HG03354 (cell line): ENCODE results near the gene HSFX3.
"Not testable (repeated sequence)": the region's sequence is repeated elsewhere in the genome, so short reads cannot be mapped to it uniquely, and the experiment has no call there.

Experiments used
- ATAC-seq: cut with Tn5 transposase; IDR thresholded peaks from one replicate; pipeline ENCODE4 v1.9.1; 2021; ENCODE audit warnings: mild to moderate bottlenecking; ENCODE audit not compliant: unreplicated experiment, poor library complexity, severe bottlenecking

The HSFX3 gene, protein sequence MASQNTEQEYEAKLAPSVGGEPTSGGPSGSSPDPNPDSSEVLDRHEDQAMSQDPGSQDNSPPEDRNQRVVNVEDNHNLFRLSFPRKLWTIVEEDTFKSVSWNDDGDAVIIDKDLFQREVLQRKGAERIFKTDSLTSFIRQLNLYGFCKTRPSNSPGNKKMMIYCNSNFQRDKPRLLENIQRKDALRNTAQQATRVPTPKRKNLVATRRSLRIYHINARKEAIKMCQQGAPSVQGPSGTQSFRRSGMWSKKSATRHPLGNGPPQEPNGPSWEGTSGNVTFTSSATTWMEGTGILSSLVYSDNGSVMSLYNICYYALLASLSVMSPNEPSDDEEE

DNA sequence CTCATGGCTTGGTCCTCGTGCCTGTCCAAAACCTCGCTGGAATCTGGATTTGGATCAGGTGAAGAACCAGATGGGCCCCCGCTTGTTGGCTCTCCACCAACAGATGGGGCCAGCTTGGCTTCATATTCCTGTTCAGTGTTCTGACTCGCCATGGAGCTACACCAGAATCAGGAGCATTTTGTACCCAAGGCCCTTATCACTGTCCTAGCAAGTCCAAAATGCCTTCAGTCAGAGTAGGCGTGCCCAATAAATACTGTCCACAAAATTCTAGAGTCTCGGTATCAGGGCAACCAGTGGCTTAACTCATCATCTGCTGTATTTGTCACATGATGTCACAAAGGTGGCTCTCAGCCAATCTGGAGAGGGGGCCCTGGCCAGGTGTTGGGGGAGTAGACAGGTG lies at the start of gene HSFX3:
Gene HSFX3, minus strand, starts transcription at position 224 of the 400 bp plus-strand sequence. Its CDS starts 72 bp downstream, at position 152.
- ATAC-seq: not testable (repeated sequence)

DNA sequence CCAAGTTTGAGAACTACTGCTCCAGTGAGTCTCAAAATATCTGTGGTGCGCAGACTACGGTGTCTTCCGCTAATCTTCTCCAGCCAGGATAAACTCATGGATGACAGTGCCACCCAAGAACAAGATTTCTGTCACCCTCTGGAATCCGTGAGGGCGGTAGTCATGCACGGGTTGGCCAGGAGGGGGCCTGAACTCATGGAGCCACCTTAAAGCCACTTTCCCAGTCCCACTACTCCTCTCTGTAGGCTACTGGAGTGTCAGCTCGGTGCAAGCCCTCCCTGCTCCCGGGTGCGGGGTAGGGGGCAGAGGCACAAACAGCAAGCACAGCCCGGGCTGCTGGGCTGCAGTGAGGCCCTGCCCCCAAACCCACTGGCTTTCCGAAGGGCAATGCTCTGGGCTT lies 48.9 kb upstream of the HSFX3 start:
- ATAC-seq: not testable (repeated sequence)

DNA sequence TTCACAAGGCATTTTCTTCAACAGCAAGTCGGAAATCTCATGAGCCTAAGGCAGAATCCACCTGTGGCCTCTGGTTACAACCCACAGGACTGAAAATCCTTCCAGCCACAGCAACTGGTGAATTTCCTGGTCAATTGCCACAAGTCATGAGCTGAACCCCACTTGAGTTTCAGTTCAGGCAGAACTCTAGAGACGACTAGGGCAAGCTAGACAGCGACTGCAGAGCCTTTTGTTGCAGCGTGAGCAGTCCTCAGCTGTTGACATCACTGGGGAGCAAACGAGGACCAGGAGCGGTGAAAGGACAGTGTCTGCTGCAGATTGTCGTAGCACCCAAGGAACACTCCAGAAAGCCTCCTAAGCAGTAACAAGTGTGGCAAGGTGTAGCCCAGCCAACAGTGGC lies 46.2 kb upstream of the HSFX3 start:
- ATAC-seq: not testable (repeated sequence)

DNA sequence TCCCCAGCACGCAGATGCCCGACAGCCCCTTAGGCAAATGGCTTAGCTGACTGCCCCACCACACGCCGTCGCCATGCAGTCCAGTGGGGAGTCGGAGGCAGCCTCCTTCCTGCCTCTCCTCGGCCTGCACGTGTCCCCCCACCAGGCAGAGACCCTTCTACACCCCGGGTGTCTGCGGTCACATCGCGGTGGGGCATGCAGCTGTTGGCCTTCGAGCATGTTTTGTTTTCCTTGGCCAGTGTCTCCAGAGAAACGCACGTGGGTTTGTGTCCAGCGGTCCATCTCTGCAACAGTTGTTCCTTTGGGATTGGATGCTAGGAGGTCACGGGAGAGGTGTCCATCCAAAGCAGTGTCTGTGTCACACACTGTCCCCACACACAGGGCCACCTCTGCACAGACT lies 45.5 kb upstream of the HSFX3 start, which contains the start of gene HSFX2:
Gene HSFX2, minus strand, starts transcription at position 101 of the 400 bp plus-strand sequence. CDS start 614 bp downstream, outside the sequence.
- ATAC-seq: not testable (repeated sequence)

DNA sequence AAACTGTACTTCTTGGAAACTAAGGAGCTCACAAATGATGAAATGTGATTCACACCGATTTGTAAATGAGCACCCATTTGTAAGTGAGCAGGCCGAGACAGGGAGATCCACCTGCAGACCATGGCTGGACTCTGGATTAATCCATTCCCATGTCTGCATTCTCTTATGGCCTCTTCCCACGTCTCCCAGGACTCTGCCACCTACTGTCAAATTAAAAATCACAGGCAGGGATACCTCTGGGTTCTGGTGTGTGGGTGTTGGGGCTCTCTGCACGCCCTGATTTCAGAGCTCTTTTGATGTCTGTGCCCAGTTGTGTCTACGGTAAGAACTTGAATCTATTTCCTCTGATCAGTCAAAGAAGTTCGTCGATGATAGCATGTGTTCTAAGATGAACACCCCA lies 41.3 kb upstream of the HSFX3 start:
- ATAC-seq: not testable (repeated sequence)

DNA sequence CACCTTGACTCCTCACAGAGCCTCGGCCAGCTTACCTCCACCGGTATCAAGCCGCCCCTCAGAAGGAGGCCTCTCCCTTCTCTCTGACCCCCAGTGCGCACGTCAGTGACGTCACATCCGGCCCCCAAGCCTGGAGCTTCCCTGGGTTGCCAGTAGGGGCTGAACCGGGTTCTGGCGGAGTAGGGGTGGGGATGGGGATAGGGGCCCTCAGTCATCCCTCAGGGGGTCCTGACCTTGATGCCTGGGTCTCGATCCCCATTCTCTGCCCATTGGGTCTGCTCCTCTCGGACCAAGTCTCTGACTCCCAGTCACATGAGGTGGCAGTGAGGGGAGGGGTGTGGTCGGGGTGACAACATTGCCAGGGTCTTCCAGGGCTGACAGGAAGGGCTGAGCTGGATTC lies 37.6 kb upstream of the HSFX3 start, which contains the start of gene MAGEA9B:
Gene MAGEA9B, minus strand, starts transcription at position 101 of the 400 bp plus-strand sequence. CDS start 4,280 bp downstream, outside the sequence.
- not testable (repeated sequence) for ATAC-seq

DNA sequence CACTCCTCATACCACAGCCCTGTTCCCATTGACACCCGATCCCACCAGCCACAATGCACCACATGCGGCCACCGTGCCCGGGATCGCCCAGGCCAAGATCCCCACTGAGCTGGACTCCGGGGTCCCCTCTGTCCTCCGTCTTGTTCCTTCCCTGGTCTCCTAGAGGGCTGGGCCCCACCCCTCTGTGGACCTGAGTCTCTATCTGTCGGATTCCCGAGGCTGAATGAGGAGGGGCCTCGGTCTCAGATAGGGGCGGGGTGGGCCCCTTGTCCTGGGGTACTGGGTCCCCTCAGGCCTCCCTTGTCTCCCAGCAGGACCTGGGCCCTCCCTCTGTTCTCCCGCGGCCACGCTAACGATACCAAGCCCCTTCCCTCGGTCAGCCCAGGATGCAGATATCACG lies 35.9 kb upstream of the HSFX3 start:
- ATAC-seq: not testable (repeated sequence)

DNA sequence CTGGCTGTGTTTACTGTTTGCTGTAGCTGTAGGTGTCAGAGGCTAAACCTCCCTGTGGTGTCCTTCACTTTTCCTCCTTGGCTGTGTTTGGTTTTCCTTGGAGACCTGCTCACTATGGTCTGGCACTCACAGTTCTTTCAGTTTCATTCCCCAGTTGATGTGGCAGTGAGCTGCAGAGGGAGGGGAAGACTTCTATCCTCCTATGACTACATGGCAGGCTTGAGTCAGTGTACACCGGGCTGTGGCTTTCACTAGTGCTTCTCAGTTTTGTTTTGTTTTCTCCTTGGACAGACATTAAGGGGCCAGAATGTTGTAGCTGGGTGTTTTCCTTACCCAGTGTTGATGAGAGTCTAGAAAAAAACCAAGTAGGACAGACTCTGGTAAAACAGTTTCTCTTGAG lies 23.7 kb upstream of the HSFX3 start:
- peak; percentile 100 for ATAC-seq

DNA sequence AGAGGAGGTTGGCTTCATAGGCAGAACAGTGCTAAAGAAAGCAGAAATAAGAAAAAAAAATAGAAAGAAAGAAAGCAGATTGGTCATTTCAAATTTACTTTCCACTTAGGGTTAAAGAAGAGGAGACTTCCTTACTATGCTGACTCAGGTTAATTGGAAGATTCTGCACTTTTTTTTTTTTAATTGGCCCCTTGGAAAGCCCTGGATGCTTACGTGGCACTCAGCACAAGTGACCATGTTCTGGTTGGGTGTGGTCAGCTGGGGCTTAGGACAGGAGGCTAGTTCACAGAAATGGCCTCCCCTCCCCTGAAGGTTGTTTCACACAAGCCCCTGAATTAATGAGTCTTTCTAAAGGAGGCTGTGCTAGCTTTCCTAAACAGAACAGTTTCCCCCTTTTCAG lies 23.0 kb upstream of the HSFX3 start:
- no peak for ATAC-seq

DNA sequence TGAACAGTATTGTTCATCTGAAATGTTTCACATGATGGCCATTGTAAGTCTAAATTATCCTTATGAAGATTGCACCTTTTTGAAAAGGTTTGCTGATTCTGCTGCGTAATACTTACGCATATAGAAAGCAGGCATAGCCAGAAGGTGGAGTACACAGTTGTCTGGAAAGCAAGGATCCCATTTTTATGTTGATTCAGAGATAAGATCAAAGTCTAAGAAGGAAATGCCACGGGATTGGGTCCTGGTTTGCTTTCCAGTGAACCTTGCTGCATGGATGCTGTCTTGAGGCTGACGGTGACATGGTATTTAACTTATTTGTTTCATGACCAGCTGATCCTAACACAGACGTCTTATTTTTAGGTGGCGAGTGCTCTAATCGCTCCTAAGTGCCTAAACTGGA lies 22.0 kb upstream of the HSFX3 start:
- ATAC-seq: no peak

DNA sequence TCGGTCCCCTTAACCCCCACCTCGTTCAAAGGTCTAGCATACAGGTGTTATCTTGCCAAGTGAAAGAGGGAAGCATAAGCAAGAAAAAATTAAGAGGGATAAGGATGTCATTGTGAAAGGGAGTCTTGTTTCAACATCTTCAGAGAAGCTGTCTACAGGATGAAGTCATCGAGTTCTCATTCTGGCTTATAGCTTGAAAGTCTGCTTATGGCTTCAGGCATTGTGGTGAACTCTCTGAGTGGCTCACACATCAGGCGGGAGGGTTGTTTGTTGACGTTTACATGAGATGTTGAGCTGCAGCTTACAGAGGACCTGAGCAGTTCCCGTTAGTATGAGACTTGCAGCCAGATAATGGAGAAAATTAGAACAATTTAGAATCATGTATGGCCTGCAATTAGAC lies 20.9 kb upstream of the HSFX3 start:
- no peak for ATAC-seq

DNA sequence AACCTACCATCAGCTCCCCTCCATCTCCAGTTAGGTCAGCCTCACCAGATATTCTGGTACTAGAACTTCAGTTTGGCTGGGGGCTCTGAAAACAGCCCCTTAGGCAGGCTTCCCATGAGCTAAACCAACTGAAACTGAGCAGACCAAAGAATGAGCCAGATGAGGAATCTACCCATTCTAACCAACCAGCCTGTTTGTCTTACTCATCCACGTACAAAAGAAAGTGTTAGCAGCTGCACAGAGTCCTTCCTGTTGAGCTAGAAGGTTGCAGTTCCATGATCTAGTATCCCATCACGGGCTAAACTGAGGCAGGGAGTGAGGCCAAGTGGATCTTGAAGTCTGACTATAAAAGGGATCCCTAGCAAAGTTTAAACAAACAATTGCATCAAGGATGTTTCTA lies 20.0 kb upstream of the HSFX3 start:
- ATAC-seq: no peak

DNA sequence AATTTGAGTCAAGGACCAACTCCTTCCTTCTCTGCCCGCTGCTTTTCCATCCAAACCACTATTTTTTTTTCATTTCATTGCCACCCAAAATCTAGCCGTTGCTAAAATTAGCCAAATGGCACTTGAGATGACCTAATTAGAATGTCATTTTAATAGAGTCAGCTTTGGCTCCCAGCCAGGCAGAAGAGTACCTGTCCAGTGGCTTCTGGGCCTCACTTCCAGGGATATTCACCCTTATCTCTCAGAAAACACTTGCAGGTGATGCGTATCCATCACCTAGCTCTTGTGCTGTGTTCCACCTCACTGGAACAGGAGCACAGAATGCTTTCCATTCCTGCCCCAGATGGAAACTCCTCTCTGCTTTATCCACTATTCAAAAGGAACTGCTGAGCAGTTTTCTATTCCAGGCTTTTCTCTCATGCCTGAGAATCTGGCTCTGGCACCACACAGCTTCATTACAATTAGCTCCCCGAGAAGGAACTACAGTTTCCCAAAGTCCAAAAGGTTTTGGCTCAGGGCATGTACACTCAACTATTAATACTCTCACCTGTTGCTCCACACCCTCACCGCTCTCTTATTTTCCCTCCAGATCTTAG lies 19.1 kb upstream of the HSFX3 start:
- ATAC-seq: no peak

DNA sequence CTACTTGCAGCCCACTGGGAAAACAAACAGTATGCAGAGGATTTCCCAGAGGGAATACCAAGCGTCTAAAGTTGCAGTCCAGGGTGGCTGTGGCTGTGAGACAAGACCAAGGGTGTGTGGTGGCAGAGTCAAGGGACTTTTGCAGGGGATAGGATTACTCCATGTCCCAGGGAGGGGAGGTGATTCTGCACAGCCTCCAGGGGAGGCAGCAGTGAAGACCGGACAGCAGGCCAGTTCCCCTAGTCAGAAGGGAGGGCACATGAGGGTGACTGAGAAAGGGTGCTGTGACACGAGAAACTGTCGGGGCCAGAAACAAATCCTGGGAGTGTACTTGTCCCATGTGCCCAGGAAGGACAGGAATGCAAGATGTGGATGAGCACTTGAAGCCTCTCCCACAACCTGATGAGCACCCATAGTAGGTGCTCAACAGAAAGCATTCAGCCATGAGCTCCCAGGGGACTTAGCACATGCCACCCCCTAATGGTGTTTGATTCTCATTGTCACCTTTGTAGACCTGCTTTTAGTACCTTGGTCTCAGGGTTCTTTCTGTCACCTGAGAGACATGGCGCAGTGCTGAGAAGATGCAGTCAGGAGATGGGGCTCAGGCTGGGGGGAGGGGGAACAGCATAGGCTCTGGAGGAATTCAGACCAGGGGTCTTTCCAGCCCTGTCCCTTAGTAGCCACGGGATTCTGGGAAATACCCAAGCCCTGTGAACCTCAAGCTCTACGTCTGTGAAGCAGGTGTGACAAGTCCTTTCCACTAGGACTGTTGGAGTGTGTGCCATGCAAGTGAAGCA lies 18.1 kb upstream of the HSFX3 start:
- ATAC-seq: no peak

DNA sequence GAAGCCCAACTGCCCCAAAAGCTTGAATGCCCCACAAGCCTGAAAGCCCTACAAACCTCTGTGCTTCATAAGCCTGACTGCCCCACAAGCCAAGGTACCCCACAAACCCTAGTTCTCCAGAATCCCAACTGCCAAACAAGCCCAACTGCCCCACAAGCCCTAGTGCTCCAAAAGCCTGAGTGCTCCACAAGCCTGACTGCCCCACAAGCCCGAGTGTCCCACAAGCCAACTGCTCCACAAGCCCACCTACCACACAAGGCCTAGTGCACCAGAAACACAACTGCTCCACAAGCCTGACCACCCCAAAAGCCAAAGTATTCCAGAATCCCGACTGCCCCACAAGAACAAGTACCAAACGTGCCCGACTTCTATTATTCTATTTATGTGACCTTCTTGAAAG lies 13.6 kb upstream of the HSFX3 start:
- no peak for ATAC-seq

DNA sequence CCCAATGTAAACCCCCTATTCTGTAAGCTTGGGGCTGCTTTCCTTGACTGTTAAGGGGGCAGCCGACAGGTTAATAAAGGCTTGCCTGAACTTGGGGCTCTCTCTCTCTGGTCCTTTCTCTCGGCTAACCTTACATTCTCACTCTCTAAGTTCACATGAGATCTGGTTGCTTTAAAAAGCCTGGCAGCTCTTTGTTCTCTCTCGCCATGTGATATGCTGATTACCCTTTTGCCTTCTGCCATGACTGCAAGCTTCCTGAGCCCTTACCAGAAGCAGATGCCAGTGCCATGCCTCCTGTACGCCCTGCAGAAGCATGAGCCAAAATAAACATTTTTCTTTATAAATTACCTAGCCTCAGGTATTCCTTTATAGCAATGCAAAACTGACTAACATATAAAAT lies 5.5 kb upstream of the HSFX3 start:
- not testable (repeated sequence) for ATAC-seq

DNA sequence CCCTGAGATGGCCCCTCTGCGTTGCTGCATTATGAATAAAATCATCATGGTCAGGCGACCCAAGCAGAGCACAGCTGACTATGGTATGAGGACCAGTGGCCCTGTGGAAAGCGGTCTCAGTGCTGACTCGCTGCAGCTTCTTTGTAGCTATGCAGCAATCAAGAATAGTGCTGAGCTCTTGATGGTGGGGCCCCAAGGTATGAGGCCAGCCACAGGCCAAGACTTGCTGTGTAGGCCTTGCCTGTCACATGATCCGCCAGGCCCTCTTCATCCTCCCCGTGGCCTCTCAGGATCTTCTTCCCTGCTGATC lies 2.2 kb upstream of the HSFX3 start:
- not testable (repeated sequence) for ATAC-seq

DNA sequence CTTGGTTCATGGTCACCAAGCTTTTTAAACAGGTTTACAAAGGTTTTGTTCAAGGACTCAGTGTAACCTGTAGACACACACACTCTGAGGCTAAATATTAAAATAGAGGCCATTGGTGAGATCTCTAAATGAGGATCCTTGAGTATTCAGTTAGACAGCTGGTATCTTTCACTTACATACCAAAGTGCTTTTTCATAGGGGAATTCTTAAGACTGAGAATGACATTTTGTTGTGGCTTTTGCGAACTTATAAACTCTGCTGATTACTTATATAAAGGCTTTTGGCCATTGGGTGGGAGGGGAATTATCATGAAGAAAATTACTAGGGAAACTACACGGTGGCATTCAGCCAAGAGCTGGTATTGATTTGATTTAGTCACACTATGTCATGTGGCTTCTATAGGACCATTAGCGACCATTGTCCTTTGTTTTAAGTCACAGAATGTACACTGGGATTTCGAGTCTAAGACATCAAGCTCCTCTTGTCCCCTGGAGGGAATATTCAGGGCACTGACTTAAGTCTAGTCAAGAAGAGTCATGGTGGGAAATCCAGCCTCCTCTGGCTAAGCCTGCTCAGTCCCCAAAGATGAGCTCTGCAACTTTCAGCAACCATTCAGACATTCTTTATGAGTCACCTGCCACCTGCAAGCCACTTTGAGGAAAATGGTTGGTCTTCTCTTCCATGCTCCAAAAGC lies 1.7 kb upstream of the HSFX3 start:
- ATAC-seq: peak; percentile 42

DNA sequence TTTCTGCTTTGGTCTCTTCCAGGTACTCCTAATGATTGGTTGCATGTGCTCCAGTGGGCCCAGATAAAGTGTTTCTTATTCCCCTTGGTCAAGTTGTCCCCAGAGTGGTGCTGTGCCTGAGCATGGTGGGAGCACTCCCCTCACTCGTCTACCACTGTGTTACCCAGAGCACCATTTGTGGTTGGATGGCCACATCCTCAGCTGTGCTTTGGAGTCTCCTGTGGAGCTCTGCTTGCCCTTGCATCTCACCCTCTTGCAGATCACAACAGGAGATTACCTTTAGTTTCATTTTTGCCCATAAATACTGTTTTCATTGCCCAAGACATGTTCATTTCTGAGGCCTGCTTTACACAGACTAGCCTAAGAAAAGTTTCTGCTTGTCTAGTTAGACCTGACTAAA lies 730 bp upstream of the HSFX3 start:
- not testable (repeated sequence) for ATAC-seq

DNA sequence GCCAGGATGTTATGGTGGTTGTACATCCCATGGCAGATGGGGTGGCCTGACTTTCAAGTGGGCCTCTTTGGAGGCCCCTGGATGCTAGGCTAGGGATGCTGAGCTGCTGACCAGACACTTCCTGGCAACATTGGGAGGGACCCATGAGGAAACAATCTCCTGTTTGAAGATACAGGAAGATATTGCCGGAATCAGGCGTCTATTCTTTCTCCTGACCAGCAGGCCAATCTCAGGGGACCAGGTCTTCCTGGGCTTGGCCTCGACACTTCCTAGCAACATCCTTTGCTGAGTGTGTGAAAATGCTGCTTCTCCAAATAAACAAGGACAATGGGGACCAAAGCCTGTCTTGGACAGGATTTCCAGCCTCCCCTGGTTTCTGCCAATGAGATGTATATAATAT lies 1.9 kb downstream of the HSFX3 start:
- not testable (repeated sequence) for ATAC-seq
